K562 (cell line): ENCODE measurements around the gene PLPP7.

Experiments used
- ELF2 ChIP-seq: fragments of 250-450 bp; sonication (Bioruptor Pico); IDR thresholded peaks from 2 replicates; pipeline ENCODE4 v1.5.0; 2021; ENCODE audit warnings: mild to moderate bottlenecking
- EP300 ChIP-seq: IDR thresholded peaks from 2 replicates; pipeline ENCODE4 v1.6.1; 2012; ENCODE audit warnings: low read length, improper control_type of control experiment
- FOXM1 ChIP-seq, 2 experiments: fragments of 450-650 bp in 1 of 2; sonication (generic) in 1 of 2; formaldehyde crosslinking in 1 of 2; IDR thresholded peaks; 2 replicates each; pipeline versions ENCODE4 v1.6.1 to v1.9.0; 2017 to 2022; ENCODE audit warnings: low read depth in 2 of 2, mild to moderate bottlenecking in 2 of 2, missing genetic modification reagents in 1 of 2, moderate library complexity in 1 of 2
- HDAC6 ChIP-seq: IDR thresholded peaks from 2 replicates; pipeline ENCODE4 v1.6.1; 2012; ENCODE audit warnings: low read depth, mild to moderate bottlenecking, control low read depth, inconsistent platforms, low read length, moderate library complexity
- POLR2A ChIP-seq: fragments of 450-650 bp; conservative IDR thresholded peaks from 2 replicates; pipeline ENCODE4 v1.6.1; 2016
- TAF1 ChIP-seq: IDR thresholded peaks from 2 replicates; pipeline ENCODE4 v1.6.1; 2011; ENCODE audit warnings: mild to moderate bottlenecking, low read length, moderate library complexity; ENCODE audit not compliant: insufficient read depth, control insufficient read depth, severe bottlenecking; ENCODE audit errors: extremely low read depth
- TFAM ChIP-seq: fragments of 250-450 bp; sonication (Bioruptor Pico); conservative IDR thresholded peaks from 2 replicates; pipeline ENCODE4 v1.5.0; 2021; ENCODE audit warnings: mild to moderate bottlenecking, moderate library complexity
- ZNF551 ChIP-seq: fragments of 250-450 bp; sonication (Bioruptor Pico); IDR thresholded peaks from 2 replicates; pipeline ENCODE4 v1.5.0; 2021; ENCODE audit warnings: mild to moderate bottlenecking, moderate library complexity
- TF ChIP-seq, protein P1 (sequence below), 3 experiments: IDR thresholded peaks in 2 of 3; conservative IDR thresholded peaks in 1 of 3; 2 replicates each; pipeline ENCODE4 v1.5.1; 2011 to 2012; ENCODE audit warnings: low read length in 3 of 3, mild to moderate bottlenecking in 3 of 3, control low read depth in 2 of 3, improper control_type of control experiment in 1 of 3, inconsistent platforms in 1 of 3, low read depth in 1 of 3, mixed read lengths in 1 of 3, moderate library complexity in 1 of 3; ENCODE audit not compliant: insufficient read depth in 2 of 3

DNA sequence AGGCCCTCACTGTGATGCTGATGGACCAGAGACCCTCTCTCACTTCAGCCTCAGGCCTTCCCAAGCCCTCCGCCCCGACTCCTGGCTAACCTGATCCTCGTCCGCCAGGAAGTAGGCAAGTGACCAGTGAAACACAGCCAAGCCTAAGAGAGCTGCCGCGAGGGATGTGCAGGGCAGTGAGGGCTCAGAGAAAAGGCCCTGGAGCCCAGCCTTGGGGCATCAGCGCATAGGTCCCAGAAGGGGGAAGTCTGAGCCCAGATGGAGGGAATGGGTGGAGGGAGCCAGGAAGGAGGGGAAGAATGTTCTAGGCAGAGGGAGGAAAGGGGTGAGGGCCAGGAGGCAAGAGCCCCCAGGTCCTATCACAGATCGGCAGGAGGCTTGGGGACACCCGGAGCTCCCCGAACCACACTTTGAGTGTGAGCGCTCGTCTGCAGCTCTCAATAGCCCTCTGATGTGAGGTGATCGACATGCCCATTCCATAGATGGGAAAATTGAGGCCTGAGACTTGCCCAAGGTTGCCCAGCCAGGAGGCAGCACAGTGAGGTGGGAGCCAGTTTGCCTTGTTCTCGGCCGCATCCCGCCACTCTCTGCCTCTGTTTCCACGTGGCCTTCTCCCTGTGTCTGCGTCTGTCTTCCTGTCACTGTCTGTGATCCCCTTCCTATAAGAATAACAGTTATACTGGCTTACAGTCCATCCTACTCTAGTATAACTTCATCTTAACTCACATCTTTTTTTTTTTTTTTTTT lies 20.2 kb downstream of the PLPP7 start:
- TF ChIP-seq ZNF551 (CRISPR knock-in tag) (no peak), HDAC6 (no peak), TFAM (CRISPR knock-in tag) (no peak), POLR2A (no peak), ELF2 (CRISPR knock-in tag) (no peak), EP300 (no peak), FOXM1 (IDR thresholded peaks at IDR 0.05; ENCODE audit: low read depth) (no peak), FOXM1 (CRISPR knock-in tag; IDR thresholded peaks at IDR 0.05; ENCODE audit: low read depth) (no peak), TAF1 (no peak)
- TF ChIP-seq, protein P1, sequence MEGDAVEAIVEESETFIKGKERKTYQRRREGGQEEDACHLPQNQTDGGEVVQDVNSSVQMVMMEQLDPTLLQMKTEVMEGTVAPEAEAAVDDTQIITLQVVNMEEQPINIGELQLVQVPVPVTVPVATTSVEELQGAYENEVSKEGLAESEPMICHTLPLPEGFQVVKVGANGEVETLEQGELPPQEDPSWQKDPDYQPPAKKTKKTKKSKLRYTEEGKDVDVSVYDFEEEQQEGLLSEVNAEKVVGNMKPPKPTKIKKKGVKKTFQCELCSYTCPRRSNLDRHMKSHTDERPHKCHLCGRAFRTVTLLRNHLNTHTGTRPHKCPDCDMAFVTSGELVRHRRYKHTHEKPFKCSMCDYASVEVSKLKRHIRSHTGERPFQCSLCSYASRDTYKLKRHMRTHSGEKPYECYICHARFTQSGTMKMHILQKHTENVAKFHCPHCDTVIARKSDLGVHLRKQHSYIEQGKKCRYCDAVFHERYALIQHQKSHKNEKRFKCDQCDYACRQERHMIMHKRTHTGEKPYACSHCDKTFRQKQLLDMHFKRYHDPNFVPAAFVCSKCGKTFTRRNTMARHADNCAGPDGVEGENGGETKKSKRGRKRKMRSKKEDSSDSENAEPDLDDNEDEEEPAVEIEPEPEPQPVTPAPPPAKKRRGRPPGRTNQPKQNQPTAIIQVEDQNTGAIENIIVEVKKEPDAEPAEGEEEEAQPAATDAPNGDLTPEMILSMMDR (IDR thresholded peaks at IDR 0.05 in 2 of 3, conservative IDR thresholded peaks at IDR 0.05 in 1 of 3; ENCODE audit: insufficient read depth in 2 of 3, low read depth in 1 of 3, low read length in 3 of 3) = no peak
